Cardiac muscle cell (in vitro differentiated cells and primary cell): Measurements from ENCODE around the gene ARL2BP. TPM values are rescaled to one million over a fixed set of nuclear protein-coding genes. Genes with fewer than 3 reads are reported as not detected.
A peak's percentile ranks its signal among the peaks of the same experiment; 100 is the strongest.

ENCODE experiments used
- DNase-seq, 2 donors: peaks; one replicate each; pipeline versions ENCODE4 v3.0.0 to v3.0.0-alpha.2; 2010 to 2017; ENCODE audit warnings: low read depth in 1 of 2, low spot score in 1 of 2
- H3K27ac ChIP-seq: fragments of 200-600 bp; sonication (generic); 2 replicates; pipeline ENCODE4 v1.5.1; 2016
- H3K27me3 ChIP-seq: fragments of 200-600 bp; sonication (generic); 2 replicates; pipeline ENCODE4 v1.6.0; 2016; ENCODE audit warnings: control low read depth
- H3K36me3 ChIP-seq: fragments of 200-600 bp; sonication (generic); 2 replicates; pipeline ENCODE4 v1.5.1; 2016; ENCODE audit warnings: control low read depth
- H3K4me1 ChIP-seq: fragments of 200-600 bp; sonication (generic); 2 replicates; pipeline ENCODE4 v1.8.1; 2017; ENCODE audit warnings: low read depth, mild to moderate bottlenecking, mixed run types
- H3K4me3 ChIP-seq: fragments of 200-600 bp; sonication (generic); 2 replicates; pipeline ENCODE4 v1.5.1; 2016; ENCODE audit warnings: mild to moderate bottlenecking
- H3K9me3 ChIP-seq: fragments of 200-600 bp; sonication (generic); 2 replicates; pipeline ENCODE4 v1.5.1; 2017; ENCODE audit warnings: low read depth, mild to moderate bottlenecking, control low read depth
- polyA plus RNA-seq: library from polyadenylated mRNA; unstranded; fragments of >200 nt; fragmentation: Nextera tagmentation; extraction: Ambion mirVana; gene quantifications from 2 replicates; pipeline ENCODE4 v1.2.1, GENCODE V29; 2016
- total RNA-seq: library from RNA; depleted of rRNA; stranded (reverse); fragments of >200 nt; gene quantifications from 2 replicates; pipeline ENCODE4 v1.2.3, GENCODE V29; 2016
- TF ChIP-seq, protein P1 (sequence below): IDR thresholded peaks from 2 replicates; pipeline ENCODE4 v1.5.1; 2012; ENCODE audit warnings: low read depth, mild to moderate bottlenecking, low read length

Gene ARL2BP
- total and polyA plus RNA-seq, 2 experiments from 2014 or later = 72.7 to 144 TPM

DNA sequence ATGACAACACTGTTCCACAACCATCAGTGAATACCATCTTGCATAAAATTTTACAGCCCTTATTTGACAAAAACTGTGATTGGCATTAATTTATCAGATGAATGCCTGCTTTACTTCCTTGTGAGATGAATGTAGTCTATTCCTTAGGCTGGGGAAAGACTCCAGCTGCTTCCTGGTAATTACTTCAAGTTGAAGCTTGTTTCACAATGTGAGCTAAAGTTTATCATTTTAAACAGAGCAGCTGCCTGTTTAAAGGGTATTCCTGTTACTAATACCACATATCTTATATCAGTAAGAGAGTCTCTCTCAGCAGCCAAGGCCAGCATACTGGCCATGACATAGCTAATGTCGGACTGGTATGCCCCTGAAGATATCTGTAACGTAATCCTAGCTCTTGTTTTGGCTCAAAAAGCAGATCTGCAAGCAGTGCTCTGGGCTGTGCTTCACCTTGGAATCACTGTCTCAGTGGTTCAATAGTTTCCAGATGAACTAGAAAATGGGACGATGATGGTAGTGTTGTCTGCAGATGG lies 13.2 kb upstream of the ARL2BP start:
- TF ChIP-seq, protein P1, sequence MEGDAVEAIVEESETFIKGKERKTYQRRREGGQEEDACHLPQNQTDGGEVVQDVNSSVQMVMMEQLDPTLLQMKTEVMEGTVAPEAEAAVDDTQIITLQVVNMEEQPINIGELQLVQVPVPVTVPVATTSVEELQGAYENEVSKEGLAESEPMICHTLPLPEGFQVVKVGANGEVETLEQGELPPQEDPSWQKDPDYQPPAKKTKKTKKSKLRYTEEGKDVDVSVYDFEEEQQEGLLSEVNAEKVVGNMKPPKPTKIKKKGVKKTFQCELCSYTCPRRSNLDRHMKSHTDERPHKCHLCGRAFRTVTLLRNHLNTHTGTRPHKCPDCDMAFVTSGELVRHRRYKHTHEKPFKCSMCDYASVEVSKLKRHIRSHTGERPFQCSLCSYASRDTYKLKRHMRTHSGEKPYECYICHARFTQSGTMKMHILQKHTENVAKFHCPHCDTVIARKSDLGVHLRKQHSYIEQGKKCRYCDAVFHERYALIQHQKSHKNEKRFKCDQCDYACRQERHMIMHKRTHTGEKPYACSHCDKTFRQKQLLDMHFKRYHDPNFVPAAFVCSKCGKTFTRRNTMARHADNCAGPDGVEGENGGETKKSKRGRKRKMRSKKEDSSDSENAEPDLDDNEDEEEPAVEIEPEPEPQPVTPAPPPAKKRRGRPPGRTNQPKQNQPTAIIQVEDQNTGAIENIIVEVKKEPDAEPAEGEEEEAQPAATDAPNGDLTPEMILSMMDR = no peak
- Histone ChIP-seq H3K4me3 (no peak overlapping the region), H3K4me1 (no peaks in the 10 kb centered on the region), H3K27ac (no peak overlapping the region), H3K27me3 (no peaks in the 10 kb centered on the region), H3K36me3 (peaks cover 58% of the 10 kb centered on the region), H3K9me3 (no peaks in the 10 kb centered on the region)
- DNase-seq = peak in 1 of 2 donors; percentile 10

DNA sequence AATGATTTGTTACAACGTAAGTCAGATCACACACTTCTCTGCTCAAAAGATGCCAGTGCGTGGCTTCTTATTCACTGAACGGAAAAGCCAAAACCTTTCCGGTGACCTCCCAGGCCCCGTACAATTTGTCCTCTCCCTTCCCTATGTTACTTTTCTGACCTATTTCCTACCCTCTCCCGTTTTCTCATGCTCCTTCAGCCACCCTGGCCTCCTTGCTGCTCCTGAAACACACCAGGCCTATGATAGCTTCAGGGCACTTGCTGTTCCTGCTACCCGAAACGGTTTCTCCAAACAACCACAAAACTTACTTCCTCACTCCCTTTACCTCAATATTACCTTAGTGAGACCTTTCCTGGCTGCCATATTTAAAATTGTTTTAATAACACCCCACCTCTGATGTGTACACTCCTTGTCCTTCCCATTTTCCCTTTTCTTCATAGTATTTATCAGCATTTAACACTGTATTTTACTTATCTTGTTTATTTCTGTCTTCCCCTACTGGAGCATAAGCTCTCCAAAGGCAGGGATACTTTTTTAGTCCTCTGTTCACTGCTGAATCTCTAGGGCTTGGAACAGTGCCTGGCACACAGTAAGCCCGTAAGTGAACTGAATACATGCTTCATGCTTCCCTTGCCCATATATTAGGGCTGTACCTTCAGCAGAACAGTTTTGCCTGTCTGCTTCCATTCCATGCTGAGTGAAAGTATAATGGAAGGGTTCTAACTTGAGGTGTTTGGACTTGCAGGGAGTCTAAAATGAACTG lies 10.9 kb upstream of the ARL2BP start:
- H3K9me3 ChIP-seq = no peaks in the 10 kb centered on the region
- no peak overlapping the region for H3K4me3 ChIP-seq
- no peak overlapping the region for H3K27ac ChIP-seq
- H3K27me3 ChIP-seq = no peaks in the 10 kb centered on the region
- H3K4me1 ChIP-seq = no peaks in the 10 kb centered on the region
- no peak for DNase-seq
- TF ChIP-seq, protein P1 = no peak
- H3K36me3 ChIP-seq = peaks cover 55% of the 10 kb centered on the region

DNA sequence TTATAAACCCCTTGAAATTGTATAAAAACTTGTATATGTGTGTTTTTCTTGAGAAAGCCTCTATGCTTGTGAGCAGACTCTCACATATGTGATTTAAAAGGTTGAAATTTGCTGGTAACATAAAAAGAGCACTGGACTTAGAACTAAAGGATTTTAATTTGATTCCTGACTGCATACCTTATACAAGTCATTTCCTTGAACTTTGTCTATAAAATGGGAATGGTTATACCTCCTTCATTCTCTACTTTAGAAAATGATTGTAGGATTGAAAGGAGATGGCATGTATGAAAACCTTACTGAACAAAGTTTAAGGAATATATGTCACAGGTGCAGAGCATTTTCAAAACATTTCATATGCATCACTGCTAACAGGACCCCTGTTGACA lies 10.4 kb upstream of the ARL2BP start:
- no peak overlapping the region for H3K27ac ChIP-seq
- no peak for DNase-seq
- H3K36me3 ChIP-seq = peaks cover 58% of the 10 kb centered on the region
- no peaks in the 10 kb centered on the region for H3K9me3 ChIP-seq
- no peaks in the 10 kb centered on the region for H3K4me1 ChIP-seq
- TF ChIP-seq, protein P1 = no peak
- H3K4me3 ChIP-seq = no peak overlapping the region
- H3K27me3 ChIP-seq = no peaks in the 10 kb centered on the region

DNA sequence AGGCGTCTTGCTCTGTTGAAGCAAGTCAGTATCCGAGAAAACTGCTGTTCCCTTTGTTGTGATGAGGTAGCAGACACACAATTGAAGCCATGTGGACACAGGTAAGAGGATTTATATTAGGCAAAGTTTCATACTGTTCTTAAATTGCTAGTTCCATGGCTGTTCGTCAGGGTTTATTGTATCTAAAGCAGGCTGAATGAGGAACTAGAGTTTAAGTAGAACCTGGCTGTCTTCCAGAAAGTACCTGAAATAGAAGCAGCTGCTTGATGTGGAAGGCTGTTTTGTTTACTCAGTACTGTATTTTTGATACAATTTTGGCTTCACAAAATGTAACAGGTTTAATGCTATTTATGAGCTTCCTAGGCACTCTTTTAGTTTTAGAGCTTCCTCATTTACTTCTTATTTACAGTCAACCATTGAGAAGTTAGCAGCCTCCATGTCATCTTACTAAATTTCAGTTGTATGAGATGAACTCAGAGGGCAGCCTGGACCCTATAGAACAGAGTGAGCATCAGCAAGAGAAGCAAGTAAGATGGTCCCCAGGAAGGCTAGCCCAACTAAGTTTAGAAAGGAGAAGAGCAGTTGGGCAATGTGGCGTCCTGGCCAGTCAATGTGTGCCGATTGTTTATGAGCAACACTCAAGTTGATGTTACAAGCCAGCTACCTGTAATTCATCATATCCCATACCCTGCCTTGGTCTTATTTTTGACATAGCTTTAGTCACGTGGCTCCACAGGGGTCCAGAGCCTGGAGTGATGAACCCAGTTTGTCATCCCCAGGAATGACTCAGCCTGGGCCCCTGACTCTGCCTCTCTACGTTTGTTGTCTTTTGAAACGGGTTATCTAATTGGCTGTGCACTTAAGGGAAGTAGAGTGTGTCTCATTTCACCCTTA lies 9.7 kb upstream of the ARL2BP start:
- peak overlapping the region; percentile 30 for H3K27ac ChIP-seq
- H3K36me3 ChIP-seq = peaks cover 58% of the 10 kb centered on the region
- TF ChIP-seq, protein P1 = no peak
- peak; percentile 11 to 43 for DNase-seq
- no peaks in the 10 kb centered on the region for H3K4me1 ChIP-seq
- H3K9me3 ChIP-seq = no peaks in the 10 kb centered on the region
- H3K27me3 ChIP-seq = no peaks in the 10 kb centered on the region
- H3K4me3 ChIP-seq = no peak overlapping the region

DNA sequence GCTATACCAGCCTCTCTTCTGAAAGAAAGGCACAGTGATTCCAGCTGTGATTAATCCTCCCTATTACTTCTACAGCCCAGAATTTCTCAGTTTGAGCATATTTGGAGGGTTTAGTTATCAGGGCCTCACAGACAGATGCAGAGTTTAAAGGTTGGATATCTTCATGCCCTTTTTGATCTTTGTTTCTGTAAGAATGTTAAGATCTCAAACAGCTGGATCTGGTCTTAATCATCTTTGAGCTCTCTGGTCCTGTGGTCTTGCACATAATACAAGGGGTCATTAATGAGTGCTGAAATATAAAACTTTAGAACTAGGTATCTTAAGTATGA lies 9.1 kb upstream of the ARL2BP start:
- DNase-seq = no peak
- Histone ChIP-seq H3K4me1 (no peaks in the 10 kb centered on the region), H3K9me3 (no peaks in the 10 kb centered on the region), H3K27me3 (no peaks in the 10 kb centered on the region), H3K36me3 (peaks cover 51% of the 10 kb centered on the region), H3K27ac (peak overlapping the region; percentile 30), H3K4me3 (no peak overlapping the region)
- TF ChIP-seq, protein P1 = no peak
